ENCODE results near the gene LRMDA.

The LRMDA gene

GRCh38 chr10:75938380-75939122 lies 507.1 kb downstream of the LRMDA start:
- DNase-seq, result no peak

- no peak for DNase-seq
These were observed 508.1 kb downstream of the LRMDA start for GRCh38 chr10:75939541-75939940.

- DNase-seq, result no peak
These were observed 509.3 kb downstream of the LRMDA start for GRCh38 chr10:75940742-75941141.

- no peak for DNase-seq
These were observed 509.9 kb downstream of the LRMDA start for GRCh38 chr10:75941223-75941801.

- DNase-seq, result no peak
These were observed 512.6 kb downstream of the LRMDA start for GRCh38 chr10:75944061-75944460.

- no peak for DNase-seq
These were observed 517.2 kb downstream of the LRMDA start for GRCh38 chr10:75948583-75948982.

- no peak for DNase-seq
These were observed 518.9 kb downstream of the LRMDA start for GRCh38 chr10:75950307-75950706.

- no peak for DNase-seq
These were observed 519.7 kb downstream of the LRMDA start for GRCh38 chr10:75950997-75951589.

GRCh38 chr10:75951627-75952026 lies 520.2 kb downstream of the LRMDA start:
- DNase-seq, result no peak

GRCh38 chr10:75952093-75952492 lies 520.7 kb downstream of the LRMDA start:
- no peak for DNase-seq

- no peak for DNase-seq
These were observed 523.1 kb downstream of the LRMDA start for GRCh38 chr10:75954486-75954885.

GRCh38 chr10:75955973-75956502 lies 524.6 kb downstream of the LRMDA start:
- no peak for DNase-seq

GRCh38 chr10:75956624-75957023 lies 525.2 kb downstream of the LRMDA start:
- no peak for DNase-seq

- DNase-seq, result no peak
These were observed 526.1 kb downstream of the LRMDA start for GRCh38 chr10:75957314-75958120.

GRCh38 chr10:75959209-75959608 lies 527.8 kb downstream of the LRMDA start:
- no peak for DNase-seq

- DNase-seq, result no peak
These were observed 528.5 kb downstream of the LRMDA start for GRCh38 chr10:75959912-75960311.

- DNase-seq, result no peak
These were observed 531.1 kb downstream of the LRMDA start for GRCh38 chr10:75962395-75963061.

- no peak for DNase-seq
These were observed 536.1 kb downstream of the LRMDA start for GRCh38 chr10:75967491-75967890.

- DNase-seq, result no peak
These were observed 537.6 kb downstream of the LRMDA start for GRCh38 chr10:75969031-75969430.

GRCh38 chr10:75971402-75972211 lies 540.2 kb downstream of the LRMDA start:
- no peak for DNase-seq

- DNase-seq, result no peak
These were observed 541.3 kb downstream of the LRMDA start for GRCh38 chr10:75972491-75973276.
